ENCODE results near the gene NRG3.
"Not testable (repeated sequence)": the region's sequence is repeated elsewhere in the genome, so short reads cannot be mapped to it uniquely, and the experiment has no call there.

The NRG3 gene

GRCh38 chr10:82622479-82622878, 747.5 kb downstream of the NRG3 start:
- no peak for DNase-seq

GRCh38 chr10:82625512-82626189, 750.7 kb downstream of the NRG3 start:
- DNase-seq, result no peak

GRCh38 chr10:82628373-82628772, 753.4 kb downstream of the NRG3 start:
- DNase-seq, result no peak

GRCh38 chr10:82643076-82643475, 768.1 kb downstream of the NRG3 start:
- no peak for DNase-seq

GRCh38 chr10:82643601-82644000, 768.6 kb downstream of the NRG3 start:
- no peak for DNase-seq

GRCh38 chr10:82645221-82645620, 770.2 kb downstream of the NRG3 start:
- DNase-seq, result no peak

- DNase-seq, result no peak
Observed at GRCh38 chr10:82653244-82654155, 778.5 kb downstream of the NRG3 start.

GRCh38 chr10:82660205-82660604, 785.2 kb downstream of the NRG3 start:
- no peak for DNase-seq

GRCh38 chr10:82660986-82661385, 786.0 kb downstream of the NRG3 start:
- no peak for DNase-seq

GRCh38 chr10:82661701-82662100, 786.7 kb downstream of the NRG3 start:
- no peak for DNase-seq

- no peak for DNase-seq
Observed at GRCh38 chr10:82668221-82668895, 793.4 kb downstream of the NRG3 start.

- no peak for DNase-seq
Observed at GRCh38 chr10:82674036-82674435, 799.0 kb downstream of the NRG3 start.

GRCh38 chr10:82677932-82678331, 802.9 kb downstream of the NRG3 start:
- DNase-seq, result not testable (repeated sequence)

GRCh38 chr10:82678451-82678850, 803.5 kb downstream of the NRG3 start:
- DNase-seq, result not testable (repeated sequence)

GRCh38 chr10:82680608-82681007, 805.6 kb downstream of the NRG3 start:
- DNase-seq, result no peak

- no peak for DNase-seq
Observed at GRCh38 chr10:82683945-82684344, 809.0 kb downstream of the NRG3 start.

GRCh38 chr10:82685087-82685486, 810.1 kb downstream of the NRG3 start:
- no peak for DNase-seq

- DNase-seq, result no peak
Observed at GRCh38 chr10:82691211-82691610, 816.2 kb downstream of the NRG3 start.

GRCh38 chr10:82692458-82692857, 817.5 kb downstream of the NRG3 start:
- DNase-seq, result no peak

- DNase-seq, result no peak
Observed at GRCh38 chr10:82721831-82722230, 846.8 kb downstream of the NRG3 start.

GRCh38 chr10:82722273-82722672, 847.3 kb downstream of the NRG3 start:
- DNase-seq, result no peak

- no peak for DNase-seq
Observed at GRCh38 chr10:82736305-82736704, 861.3 kb downstream of the NRG3 start.

GRCh38 chr10:82737549-82737948, 862.6 kb downstream of the NRG3 start:
- DNase-seq, result no peak

- DNase-seq, result no peak
Observed at GRCh38 chr10:82738592-82738991, 863.6 kb downstream of the NRG3 start.

Data from NK-92 treated with Interleukin-12 subunit alpha and Interleukin-12 subunit beta, amount 100 ng/mL, for 24 hours (cell line).